Ectodermal cell (in vitro differentiated cells): Measurements from ENCODE around the gene CYP51A1.
"Not testable (repeated sequence)": the region's sequence is repeated elsewhere in the genome, so short reads cannot be mapped to it uniquely, and the experiment has no call there.

Experiments used
- H3K27ac ChIP-seq: 2 replicates; pipeline ENCODE4 v1.7.0; 2013; ENCODE audit warnings: mild to moderate bottlenecking, low read depth, low read length; ENCODE audit not compliant: insufficient read depth, poor library complexity, severe bottlenecking
- H3K27me3 ChIP-seq: 2 replicates; pipeline ENCODE4 v1.7.0; 2013; ENCODE audit warnings: mild to moderate bottlenecking, low read length; ENCODE audit not compliant: insufficient read depth, control insufficient read depth, poor library complexity, severe bottlenecking
- H3K36me3 ChIP-seq: one replicate; pipeline ENCODE4 v1.7.0; 2013; ENCODE audit warnings: low read length; ENCODE audit not compliant: control insufficient read depth, insufficient read depth
- H3K4me1 ChIP-seq: one replicate; pipeline ENCODE4 v1.7.0; 2013; ENCODE audit warnings: low read length; ENCODE audit not compliant: control insufficient read depth, insufficient read depth
- H3K4me3 ChIP-seq: 2 replicates; pipeline ENCODE4 v1.7.0; 2013; ENCODE audit warnings: low read depth, low read length, control low read depth; ENCODE audit not compliant: insufficient read depth
- H3K9me3 ChIP-seq: 2 replicates; pipeline ENCODE4 v1.7.0; 2013; ENCODE audit warnings: mild to moderate bottlenecking, low read length, moderate library complexity; ENCODE audit not compliant: control insufficient read depth
- WGBS, 2 experiments: methylation state at CpG; one replicate each; pipeline ENCODE4 v1.1.7; 2013; ENCODE audit warnings: missing lambda C conversion rate in 2 of 2; 5-methylcytosine and 5-hydroxymethylcytosine counted together

CYP51A1 gene

DNA sequence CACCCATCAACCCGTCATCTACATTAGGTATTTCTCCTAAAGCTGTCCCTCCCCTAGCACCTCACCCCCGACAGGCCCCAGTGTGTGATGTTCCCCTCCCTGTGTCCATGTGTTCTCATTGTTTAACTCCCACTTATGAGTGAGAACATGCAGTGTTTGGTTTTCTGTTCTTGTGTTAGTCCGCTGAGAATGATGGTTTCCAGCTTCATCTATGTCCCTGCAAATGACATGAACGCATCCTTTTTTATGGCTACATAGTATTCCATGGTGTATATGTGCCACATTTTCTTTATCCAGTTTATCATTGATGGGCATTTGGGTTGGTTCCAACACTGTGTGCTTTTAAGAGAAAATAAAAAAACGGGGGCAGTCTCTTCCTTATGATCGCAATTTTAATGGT, 50.4 kb downstream of the CYP51A1 start:
- not testable (repeated sequence) for H3K27me3 ChIP-seq, H3K27ac ChIP-seq, H3K4me3 ChIP-seq, H3K4me1 ChIP-seq, H3K9me3 ChIP-seq
- peaks cover 51% of the 10 kb centered on the region for H3K36me3 ChIP-seq
- WGBS, 2 experiments: 80 to 97% methylated on average over 5 to 6 of the region's 6 CpGs

DNA sequence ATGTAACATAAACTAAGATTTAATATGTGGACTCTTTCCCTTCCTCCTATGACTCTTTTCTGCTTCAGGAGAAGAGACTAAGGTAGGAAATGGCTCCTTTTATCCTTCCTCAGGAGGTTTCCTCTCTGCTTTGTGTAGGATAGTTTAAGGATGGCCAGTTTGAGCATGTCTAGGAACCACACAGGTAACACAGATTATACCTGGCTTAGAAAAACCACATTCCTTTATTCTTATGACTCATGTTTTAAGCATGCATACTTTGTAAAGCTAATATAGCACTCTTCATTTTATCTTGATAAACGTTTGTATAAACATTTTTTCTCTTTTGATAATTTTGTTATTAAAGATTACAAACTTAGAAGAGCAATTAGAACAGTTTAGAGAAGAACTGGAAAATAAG, 57.8 kb downstream of the CYP51A1 start:
- no CpG with 5 or more reads among the region's 1 CpG for WGBS, 2 experiments
- Histone ChIP-seq H3K4me3 (no peak overlapping the region), H3K27ac (no peak overlapping the region), H3K27me3 (no peaks in the 10 kb centered on the region), H3K4me1 (no peaks in the 10 kb centered on the region), H3K36me3 (peaks cover 10% of the 10 kb centered on the region), H3K9me3 (no peaks in the 10 kb centered on the region)

DNA sequence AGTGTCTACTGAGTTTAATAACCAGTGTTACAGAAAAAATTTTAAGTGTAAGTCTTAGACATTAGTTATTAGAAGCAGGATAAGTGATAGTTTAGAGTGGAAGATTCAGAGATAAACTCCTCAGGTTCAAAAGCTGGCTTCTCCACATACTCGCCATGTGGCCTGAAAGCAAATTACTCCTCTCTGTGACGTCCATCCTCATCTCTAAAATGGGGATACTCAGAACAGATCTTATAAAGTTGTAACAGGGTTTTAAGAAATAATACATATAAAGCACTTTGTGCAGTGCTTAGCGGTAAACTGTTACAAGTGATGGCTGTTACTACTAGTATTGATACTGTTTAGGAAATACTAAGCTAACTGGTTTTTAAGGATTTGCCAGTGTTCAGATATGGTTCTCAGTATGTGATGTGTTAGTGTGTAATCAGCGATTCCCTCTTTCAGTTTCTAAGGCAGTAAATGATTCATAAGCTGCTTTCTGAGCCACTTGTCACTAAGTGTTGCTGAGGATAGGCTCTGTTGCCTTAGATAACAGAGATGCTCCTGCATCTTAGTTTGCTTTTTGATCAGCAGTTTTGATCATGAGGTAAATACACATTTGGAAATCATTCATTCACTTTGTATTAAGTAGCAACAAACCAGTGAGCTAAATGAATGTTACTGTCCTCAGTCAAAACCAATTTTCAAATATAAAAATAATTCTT, 58.7 kb downstream of the CYP51A1 start:
- Histone ChIP-seq H3K4me3 (no peak overlapping the region), H3K4me1 (no peaks in the 10 kb centered on the region), H3K36me3 (peaks cover 15% of the 10 kb centered on the region), H3K27me3 (no peaks in the 10 kb centered on the region), H3K9me3 (no peaks in the 10 kb centered on the region), H3K27ac (no peak overlapping the region)
- 92 to 96% methylated on average over 4 of the region's 4 CpGs for WGBS, 2 experiments

GRCh38 chr7:92072708-92073107, 61.6 kb downstream of the CYP51A1 start:
- Histone ChIP-seq H3K27ac (no peak overlapping the region), H3K36me3 (peaks cover 9% of the 10 kb centered on the region), H3K4me3 (no peak overlapping the region), H3K9me3 (no peaks in the 10 kb centered on the region), H3K4me1 (no peaks in the 10 kb centered on the region), H3K27me3 (no peaks in the 10 kb centered on the region)
- 92 to 95% methylated on average over 1 to 3 of the region's 3 CpGs for WGBS, 2 experiments

GRCh38 chr7:92072121-92072520, 62.2 kb downstream of the CYP51A1 start:
- no peaks in the 10 kb centered on the region for H3K4me1 ChIP-seq
- H3K27me3 ChIP-seq: no peaks in the 10 kb centered on the region
- no peak overlapping the region for H3K4me3 ChIP-seq
- H3K27ac ChIP-seq: no peak overlapping the region
- WGBS, 2 experiments: no CpG with 5 or more reads among the region's 1 CpG
- H3K36me3 ChIP-seq: peaks cover 9% of the 10 kb centered on the region
- no peaks in the 10 kb centered on the region for H3K9me3 ChIP-seq

DNA sequence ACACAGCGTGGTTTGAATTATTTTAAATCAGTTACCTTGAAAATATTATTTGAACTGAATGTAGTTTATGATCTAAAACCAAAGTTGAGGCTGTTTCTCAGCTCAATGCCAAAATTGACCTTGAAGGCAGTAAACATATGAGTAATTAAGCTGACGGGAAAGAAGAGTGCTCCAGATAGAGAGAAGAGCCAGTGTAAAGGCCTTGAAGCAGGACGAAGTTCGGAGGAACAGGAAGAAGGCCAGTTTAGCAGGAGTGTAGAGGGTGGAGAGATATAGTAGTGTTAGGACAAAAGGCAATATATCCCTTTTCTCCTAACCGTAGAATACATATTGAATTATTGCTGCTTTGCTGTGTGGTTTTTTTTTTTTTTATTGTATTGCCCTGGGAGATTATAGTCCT, 63.2 kb downstream of the CYP51A1 start:
- no peaks in the 10 kb centered on the region for H3K27me3 ChIP-seq
- peaks cover 9% of the 10 kb centered on the region for H3K36me3 ChIP-seq
- H3K9me3 ChIP-seq: no peaks in the 10 kb centered on the region
- H3K4me3 ChIP-seq: no peak overlapping the region
- no peaks in the 10 kb centered on the region for H3K4me1 ChIP-seq
- H3K27ac ChIP-seq: no peak overlapping the region
- WGBS, 2 experiments: 93 to 96% methylated on average over 4 to 5 of the region's 5 CpGs

- no peak overlapping the region for H3K4me3 ChIP-seq
- H3K36me3 ChIP-seq: no peaks in the 10 kb centered on the region
- H3K27me3 ChIP-seq: no peaks in the 10 kb centered on the region
- H3K27ac ChIP-seq: no peak overlapping the region
- 88 to 92% methylated on average over 2 of the region's 2 CpGs for WGBS, 2 experiments
- no peaks in the 10 kb centered on the region for H3K4me1 ChIP-seq
- no peaks in the 10 kb centered on the region for H3K9me3 ChIP-seq
Measured at GRCh38 chr7:92064438-92065029, 69.7 kb downstream of the CYP51A1 start.
